GM18867 (cell line): ENCODE results near the gene G2E3.
A peak's percentile ranks its signal among the peaks of the same experiment; 100 is the strongest.
"Not testable (repeated sequence)": the region's sequence is repeated elsewhere in the genome, so short reads cannot be mapped to it uniquely, and the experiment has no call there.

Experiments used
- ATAC-seq: cut with Tn5 transposase; IDR thresholded peaks from one replicate; pipeline ENCODE4 v1.9.1; 2021; ENCODE audit warnings: mild to moderate bottlenecking, moderate library complexity; ENCODE audit not compliant: unreplicated experiment

Gene G2E3

GRCh38 chr14:30558675-30559555, at the start of gene G2E3:
Gene G2E3, plus strand, starts transcription at chr14:30559158. Its CDS starts 21,922 bp downstream, at chr14:30581080.
- ATAC-seq, result peak; percentile 99

- no peak for ATAC-seq
Observed at GRCh38 chr14:30517737-30518136, 41.2 kb upstream of the G2E3 start.

- no peak for ATAC-seq
Observed at GRCh38 chr14:30518867-30519560, 39.9 kb upstream of the G2E3 start.

- no peak for ATAC-seq
Observed at GRCh38 chr14:30519961-30520360, 39.0 kb upstream of the G2E3 start.

- no peak for ATAC-seq
Observed at GRCh38 chr14:30520536-30520935, 38.4 kb upstream of the G2E3 start.

GRCh38 chr14:30521899-30522736, 36.8 kb upstream of the G2E3 start:
- peak; percentile 79 for ATAC-seq

GRCh38 chr14:30525833-30526232, 33.1 kb upstream of the G2E3 start:
- ATAC-seq, result no peak

- ATAC-seq, result no peak
Observed at GRCh38 chr14:30527196-30527595, 31.8 kb upstream of the G2E3 start.

- no peak for ATAC-seq
Observed at GRCh38 chr14:30528119-30528518, 30.8 kb upstream of the G2E3 start.

GRCh38 chr14:30528778-30529642, 29.9 kb upstream of the G2E3 start:
- ATAC-seq, result no peak

- no peak for ATAC-seq
Observed at GRCh38 chr14:30532264-30532663, 26.7 kb upstream of the G2E3 start.

GRCh38 chr14:30533126-30533525, 25.8 kb upstream of the G2E3 start:
- ATAC-seq, result no peak

- ATAC-seq, result no peak
Observed at GRCh38 chr14:30541318-30541717, 17.6 kb upstream of the G2E3 start.

GRCh38 chr14:30546735-30547134, 12.2 kb upstream of the G2E3 start:
- not testable (repeated sequence) for ATAC-seq

GRCh38 chr14:30547388-30548048, 11.4 kb upstream of the G2E3 start:
- no peak for ATAC-seq

GRCh38 chr14:30550335-30550734, 8.6 kb upstream of the G2E3 start:
- no peak for ATAC-seq

- ATAC-seq, result no peak
Observed at GRCh38 chr14:30551460-30551859, 7.5 kb upstream of the G2E3 start.

GRCh38 chr14:30553311-30553989, 5.5 kb upstream of the G2E3 start:
- no peak for ATAC-seq

- ATAC-seq, result no peak
Observed at GRCh38 chr14:30558362-30558674, 640 bp upstream of the G2E3 start.
